Left hindlimb (tissue), 1 donor: ENCODE results near the gene NUDT5.
A peak's percentile ranks its signal among the peaks of the same experiment; 100 is the strongest.
"Not testable (repeated sequence)": the region's sequence is repeated elsewhere in the genome, so short reads cannot be mapped to it uniquely, and the experiment has no call there.

Experiments used
- DNase-seq: peaks from one replicate; pipeline ENCODE4 v3.0.0-alpha.2; 2018

The NUDT5 gene

GRCh38 chr10:12202226-12202625 lies 6.5 kb upstream of the NUDT5 start:
- no peak for DNase-seq

DNA sequence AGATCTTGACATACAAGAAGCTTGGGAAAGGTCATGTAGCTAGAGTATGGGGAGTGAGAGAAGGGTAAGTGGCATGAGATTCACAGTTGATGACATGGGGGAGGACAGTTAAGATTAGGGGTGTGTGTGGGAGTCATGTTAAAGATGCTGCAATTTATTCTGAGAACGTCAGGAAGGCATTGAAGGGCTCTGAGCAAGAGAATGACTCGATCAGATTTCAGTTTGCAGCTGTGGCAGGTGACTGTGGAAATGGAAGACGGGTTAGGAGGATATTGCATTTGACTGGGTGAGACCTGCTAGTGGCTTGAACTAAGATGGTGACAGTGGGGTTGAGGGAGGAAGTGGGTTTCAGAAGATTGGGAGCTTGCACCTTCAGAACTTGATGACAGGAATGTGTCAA lies 5.9 kb upstream of the NUDT5 start:
- no peak for DNase-seq

DNA sequence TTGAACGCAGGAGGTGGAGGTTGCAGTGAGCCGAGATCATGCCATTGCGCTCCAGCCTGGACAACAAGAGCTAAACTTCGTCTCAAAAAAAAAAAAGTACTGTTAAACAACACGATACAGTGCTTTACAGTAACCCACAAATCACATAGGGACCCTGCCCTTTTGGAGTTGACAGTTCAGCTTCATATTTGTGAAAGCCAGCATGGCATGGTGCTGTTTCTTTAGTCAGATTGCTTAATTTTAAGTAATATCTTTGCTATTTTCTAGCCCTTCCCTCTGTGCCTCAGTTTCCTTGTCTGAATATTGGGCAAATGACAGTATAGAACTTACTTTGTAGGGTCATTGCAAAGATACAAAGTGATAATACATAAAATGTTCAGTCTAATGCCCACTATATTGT lies 5.2 kb upstream of the NUDT5 start:
- no peak for DNase-seq

- no peak for DNase-seq
Observed at GRCh38 chr10:12198156-12198555, 2.5 kb upstream of the NUDT5 start.

DNA sequence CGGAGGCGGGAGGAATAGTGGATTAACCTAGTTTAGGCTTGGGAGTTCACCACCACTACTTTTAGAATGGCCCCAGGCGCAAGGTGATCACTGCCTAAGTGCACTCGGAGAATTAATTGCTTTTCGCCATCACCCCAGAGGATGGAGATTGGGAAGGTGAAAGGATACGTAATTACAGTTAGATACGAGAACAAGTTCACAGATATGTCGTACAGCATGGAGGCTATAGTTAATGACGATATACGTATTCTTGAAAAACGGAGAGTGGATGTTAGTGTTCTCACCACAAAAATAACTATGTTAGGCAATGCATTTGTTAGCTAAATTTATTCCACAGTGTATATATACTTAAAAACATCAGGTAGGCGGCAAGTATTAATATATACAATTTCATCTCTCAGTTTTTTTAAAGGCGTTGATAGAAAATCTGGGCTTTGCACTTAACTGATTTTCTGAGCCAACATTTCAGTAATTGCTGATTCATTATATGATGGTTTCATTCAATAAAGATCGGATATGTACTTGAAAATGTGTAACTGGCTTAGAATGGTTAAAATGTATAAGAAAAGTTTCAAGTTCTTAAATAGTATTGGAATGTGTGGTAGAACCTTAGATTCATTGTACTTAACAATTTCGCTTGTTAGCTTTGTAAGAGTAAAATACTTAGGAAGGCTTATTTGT lies 980 bp upstream of the NUDT5 start:
- DNase-seq: no peak

DNA sequence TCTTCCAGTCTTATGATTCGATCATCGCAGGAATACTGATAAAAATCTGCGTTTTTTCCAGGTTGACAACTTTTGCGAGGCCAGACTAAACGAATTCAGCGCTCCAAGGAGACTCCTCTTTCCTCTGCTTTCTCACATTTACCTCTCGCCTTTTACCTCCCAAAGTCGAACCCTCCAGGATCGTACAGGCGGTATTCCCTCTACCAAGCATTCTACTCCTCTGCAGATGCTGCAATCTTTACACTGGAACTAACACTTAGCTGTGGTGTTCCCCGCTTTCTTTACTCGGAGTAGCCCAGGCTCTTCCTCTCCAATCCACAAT lies 449 bp downstream of the NUDT5 start:
- no peak for DNase-seq

GRCh38 chr10:12194752-12195271 lies 879 bp downstream of the NUDT5 start:
- peak; percentile 39 for DNase-seq

- DNase-seq: no peak
Observed at GRCh38 chr10:12193193-12193592, 2.5 kb downstream of the NUDT5 start.

DNA sequence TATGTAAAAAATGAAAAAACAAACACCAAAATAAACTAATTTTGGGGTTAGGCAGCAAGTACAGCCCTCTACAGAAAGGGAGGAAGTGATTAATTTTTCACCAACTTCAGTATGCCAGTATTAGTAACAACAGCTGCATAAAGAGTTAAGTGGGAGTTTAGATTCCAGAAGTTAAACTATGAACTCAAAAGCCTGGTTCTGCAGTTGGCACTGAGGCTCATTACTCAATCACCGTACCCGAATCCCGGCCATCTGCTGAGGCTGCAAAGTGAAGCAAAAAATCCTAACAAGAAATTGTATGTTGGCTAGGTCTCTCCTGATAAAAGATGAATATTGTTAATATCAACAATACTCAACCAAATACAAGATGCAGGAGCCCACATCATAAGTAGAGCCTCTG lies 4.0 kb downstream of the NUDT5 start:
- no peak for DNase-seq

GRCh38 chr10:12189426-12189825 lies 6.3 kb downstream of the NUDT5 start:
- DNase-seq: no peak

DNA sequence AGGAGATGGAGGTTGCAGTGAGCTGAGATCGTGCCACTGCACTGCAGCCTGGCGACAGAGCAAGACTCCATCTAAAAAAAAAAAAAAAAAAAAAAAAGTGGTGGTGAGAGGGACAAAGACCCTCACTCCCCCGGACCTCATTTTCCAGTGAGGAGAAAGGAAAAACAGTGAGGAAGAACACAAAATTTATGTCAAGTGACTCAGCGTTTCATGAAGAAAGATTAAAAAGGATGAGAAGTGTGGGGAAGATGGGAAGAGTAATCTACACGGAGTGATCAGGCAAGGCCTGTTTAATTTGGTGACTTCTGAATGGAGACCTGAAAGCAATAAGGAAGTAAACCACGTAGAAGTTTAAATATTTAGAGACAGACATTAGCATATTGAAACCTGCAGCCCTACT lies 7.0 kb downstream of the NUDT5 start:
- DNase-seq: no peak

DNA sequence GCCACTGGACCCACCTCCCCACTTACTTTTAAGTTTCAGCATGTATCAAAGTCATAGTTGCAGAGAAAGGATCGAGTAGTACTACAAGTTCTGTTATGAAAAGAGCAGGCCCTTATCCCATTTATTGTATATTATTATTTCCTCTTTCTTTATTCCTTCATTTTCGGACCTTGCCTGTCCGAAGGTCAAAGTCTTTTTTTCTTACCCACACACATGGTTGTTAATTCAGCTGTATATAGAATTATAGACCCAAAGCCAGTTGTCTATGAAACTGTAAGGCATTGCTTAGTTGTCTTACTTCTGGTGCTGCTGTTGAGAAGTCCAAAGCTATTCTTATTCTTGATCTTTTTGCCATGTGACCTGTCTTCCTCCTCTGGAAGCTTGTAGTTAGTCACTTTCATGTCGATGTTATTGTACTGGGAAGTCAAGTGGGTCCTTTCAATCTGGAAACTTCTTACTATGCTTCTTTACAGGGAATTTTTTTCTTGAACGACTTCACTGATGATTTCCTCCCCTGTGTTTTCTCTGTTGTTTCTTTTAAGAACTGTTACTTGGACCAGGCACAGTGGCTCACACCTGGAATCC lies 8.3 kb downstream of the NUDT5 start:
- no peak for DNase-seq

DNA sequence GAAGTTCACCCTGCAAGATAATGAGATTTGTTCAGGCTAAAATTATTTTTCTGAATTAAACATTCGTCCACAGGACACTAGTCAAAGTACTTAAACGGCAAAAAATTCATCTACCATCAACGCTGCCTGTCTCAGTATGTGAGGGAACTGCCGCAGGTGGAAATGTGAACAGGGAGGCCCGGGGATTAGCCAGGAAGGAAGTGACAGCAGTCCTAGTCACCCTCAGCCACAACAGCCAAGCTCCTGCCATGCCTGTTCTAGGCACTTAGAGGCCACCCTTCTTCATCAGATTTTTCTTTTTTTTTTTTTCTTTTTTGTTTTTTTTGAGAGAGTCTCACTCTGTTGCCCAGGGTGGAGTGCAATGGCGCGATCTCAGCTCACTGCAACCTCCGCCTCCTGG lies 9.4 kb downstream of the NUDT5 start:
- no peak for DNase-seq

- DNase-seq: no peak
Observed at GRCh38 chr10:12184165-12184564, 11.5 kb downstream of the NUDT5 start.

GRCh38 chr10:12181065-12181775 lies 14.5 kb downstream of the NUDT5 start:
- DNase-seq: no peak

- no peak for DNase-seq
Observed at GRCh38 chr10:12180221-12180974, 15.3 kb downstream of the NUDT5 start.

DNA sequence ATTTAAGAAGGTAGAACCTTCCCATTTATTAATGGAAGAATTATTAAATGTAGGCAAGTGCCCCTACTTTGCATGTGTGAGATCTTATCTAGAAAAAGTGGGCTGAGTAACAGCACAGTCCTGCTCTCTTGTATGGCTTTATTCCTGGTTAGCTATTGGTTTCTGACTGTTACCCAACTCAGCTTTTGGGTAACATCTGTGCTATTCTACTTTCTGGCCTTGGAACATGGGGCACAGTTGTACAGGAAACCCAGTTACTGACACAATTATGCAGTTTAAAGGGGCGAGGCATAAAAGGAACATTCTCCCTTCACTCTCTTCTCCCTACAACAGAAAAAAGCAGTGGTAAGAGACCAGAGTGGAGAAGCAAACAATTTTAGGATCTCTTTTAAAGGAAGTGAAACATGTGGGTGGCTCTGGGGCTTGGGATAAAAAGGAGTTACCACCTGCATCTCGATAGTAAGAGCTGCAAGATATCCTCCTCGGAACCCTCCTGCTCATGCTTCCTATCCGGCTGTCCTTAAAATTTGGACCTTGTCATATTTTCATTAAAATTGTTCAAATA lies 16.0 kb downstream of the NUDT5 start:
- DNase-seq: no peak

- DNase-seq: no peak
Observed at GRCh38 chr10:12177642-12178041, 18.0 kb downstream of the NUDT5 start.

GRCh38 chr10:12171512-12171911 lies 24.2 kb downstream of the NUDT5 start:
- DNase-seq: not testable (repeated sequence)

GRCh38 chr10:12165999-12166775 lies 29.5 kb downstream of the NUDT5 start:
- no peak for DNase-seq

- DNase-seq: no peak
Observed at GRCh38 chr10:12165036-12165435, 30.7 kb downstream of the NUDT5 start.

DNA sequence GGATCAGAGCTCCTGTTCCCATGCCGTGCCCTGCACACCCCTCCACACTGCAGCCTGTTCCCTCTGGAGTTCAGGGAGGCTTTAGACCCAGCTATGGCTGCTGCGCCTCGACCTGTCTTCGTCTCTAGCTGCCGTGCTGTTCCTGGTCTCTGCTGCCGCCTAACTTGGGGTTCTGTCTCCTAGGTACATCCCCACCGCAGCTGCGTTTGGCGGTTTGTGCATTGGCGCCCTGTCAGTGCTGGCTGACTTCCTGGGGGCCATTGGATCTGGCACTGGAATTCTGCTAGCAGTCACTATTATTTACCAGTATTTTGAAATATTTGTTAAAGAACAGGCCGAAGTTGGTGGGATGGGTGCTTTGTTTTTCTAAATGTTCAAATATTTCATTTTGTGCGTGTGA lies 31.6 kb downstream of the NUDT5 start:
- DNase-seq: no peak
